CD8-positive, alpha-beta memory T cell (primary cell): ENCODE results near the gene UBE2QL1. TPM values are rescaled to one million over a fixed set of nuclear protein-coding genes. Genes with fewer than 3 reads are reported as not detected.

ENCODE experiments used
- CTCF ChIA-PET: fragments of 350-600 bp; sonication (Branson Sonifier 250); formaldehyde crosslinking; loops from one replicate; lab custom pipeline; 2021; ENCODE audit warnings: antibody characterized with exemption; lab: Charles Lee
- POLR2A ChIA-PET: fragments of 350-600 bp; sonication (Branson Sonifier 250); formaldehyde crosslinking; loops from one replicate; lab custom pipeline; 2021; ENCODE audit warnings: antibody characterized with exemption; lab: Charles Lee
- DNase-seq, 5 donors: peaks; one replicate each; pipeline versions ENCODE4 v3.0.0 to v3.0.0-alpha.2; 2020 to 2022; ENCODE audit warnings: mixed read lengths in 1 of 5
- H3K27ac ChIP-seq: one replicate; pipeline ENCODE4 v1.7.0; 2013; ENCODE audit warnings: low read depth, mild to moderate bottlenecking, low read length, moderate library complexity
- H3K27me3 ChIP-seq: 2 replicates; pipeline ENCODE4 v1.7.0; 2013; ENCODE audit warnings: low read length, mild to moderate bottlenecking; ENCODE audit not compliant: insufficient read depth, poor library complexity, severe bottlenecking
- H3K36me3 ChIP-seq: 2 replicates; pipeline ENCODE4 v1.7.0; 2013; ENCODE audit warnings: mild to moderate bottlenecking, low read length, moderate library complexity; ENCODE audit not compliant: insufficient read depth
- H3K4me1 ChIP-seq: 2 replicates; pipeline ENCODE4 v1.7.0; 2013; ENCODE audit warnings: mild to moderate bottlenecking, low read length, moderate library complexity; ENCODE audit not compliant: insufficient read depth
- H3K4me3 ChIP-seq: 2 replicates; pipeline ENCODE4 v1.7.0; 2013; ENCODE audit warnings: mild to moderate bottlenecking, low read length
- H3K9me3 ChIP-seq: 2 replicates; pipeline ENCODE4 v1.7.0; 2013; ENCODE audit warnings: mild to moderate bottlenecking, low read length
- H3K27ac Mint-ChIP-seq, 8 donors: one replicate each; pipeline ENCODE4 v1.8.0; 2020 to 2021; ENCODE audit warnings: mixed read lengths in 8 of 8, mild to moderate bottlenecking in 6 of 8, inconsistent platforms in 3 of 8, moderate library complexity in 3 of 8
- H3K27me3 Mint-ChIP-seq, 2 donors: one replicate each; pipeline ENCODE4 v1.8.0; 2020 to 2021; ENCODE audit warnings: mixed read lengths in 2 of 2, mild to moderate bottlenecking in 1 of 2, moderate library complexity in 1 of 2
- H3K36me3 Mint-ChIP-seq, 3 donors: one replicate each; pipeline ENCODE4 v1.8.0; 2020 to 2021; ENCODE audit warnings: mixed read lengths in 3 of 3, inconsistent platforms in 1 of 3, mild to moderate bottlenecking in 1 of 3
- H3K4me1 Mint-ChIP-seq, 3 donors: one replicate each; pipeline ENCODE4 v1.8.0; 2020 to 2021; ENCODE audit warnings: mixed read lengths in 3 of 3, inconsistent platforms in 1 of 3, mild to moderate bottlenecking in 1 of 3
- H3K4me3 Mint-ChIP-seq, 7 donors: one replicate each; pipeline ENCODE4 v1.8.0; 2020 to 2021; ENCODE audit warnings: mixed read lengths in 7 of 7, mild to moderate bottlenecking in 6 of 7, moderate library complexity in 4 of 7, inconsistent platforms in 2 of 7
- H3K9me3 Mint-ChIP-seq, 5 donors: one replicate each; pipeline ENCODE4 v1.8.0; 2020 to 2022; ENCODE audit warnings: mixed read lengths in 5 of 5, mild to moderate bottlenecking in 3 of 5, moderate library complexity in 2 of 5, inconsistent platforms in 1 of 5
- polyA plus RNA-seq: library from polyadenylated mRNA; unstranded; fragments of 300-500 nt; fragmentation: Illumina TruSeq; gene quantifications from one replicate; pipeline ENCODE4 v1.2.3, GENCODE V29; 2021
- total RNA-seq, 2 experiments: library from RNA; stranded (reverse); gene quantifications; one replicate each; pipeline ENCODE4 v1.2.3, GENCODE V29; 2021

UBE2QL1 gene
- total and polyA plus RNA-seq, 3 experiments from 2014 or later: not detected

GRCh38 chr5:6419340-6419852 is 29.3 kb upstream of the UBE2QL1 start:
- H3K4me3 Mint-ChIP-seq: no peak overlapping the region
- Histone ChIP-seq H3K36me3 (no peaks in the 10 kb centered on the region), H3K27ac (no peak overlapping the region), H3K4me3 (no peak overlapping the region), H3K4me1 (no peaks in the 10 kb centered on the region), H3K27me3 (no peaks in the 10 kb centered on the region), H3K9me3 (no peaks in the 10 kb centered on the region)
- DNase-seq: no peak
- POLR2A ChIA-PET: no interaction called here
- H3K27ac Mint-ChIP-seq: no peak overlapping the region
- H3K27me3 Mint-ChIP-seq: peaks cover 2 to 19% of the 10 kb centered on the region in 2 donors
- CTCF ChIA-PET: no interaction called here
- H3K36me3 Mint-ChIP-seq: no peaks in the 10 kb centered on the region
- no peaks in the 10 kb centered on the region for H3K4me1 Mint-ChIP-seq
- H3K9me3 Mint-ChIP-seq: no peaks in the 10 kb centered on the region

- Histone ChIP-seq H3K4me3 (no peak overlapping the region), H3K36me3 (no peaks in the 10 kb centered on the region), H3K27ac (no peak overlapping the region), H3K9me3 (no peaks in the 10 kb centered on the region), H3K27me3 (no peaks in the 10 kb centered on the region), H3K4me1 (no peaks in the 10 kb centered on the region)
- ChIA-PET CTCF (no interaction called here), POLR2A (no interaction called here)
- Mint-ChIP-seq H3K36me3 (no peaks in the 10 kb centered on the region), H3K4me1 (no peaks in the 10 kb centered on the region), H3K4me3 (no peak overlapping the region), H3K27me3 (peaks cover 9 to 36% of the 10 kb centered on the region in 2 donors), H3K27ac (no peak overlapping the region), H3K9me3 (peaks cover 0 to 2% (median 0%) of the 10 kb centered on the region in 5 donors)
- no peak for DNase-seq
Measured at GRCh38 chr5:6423327-6424109, 25.1 kb upstream of the UBE2QL1 start.

- H3K4me1 Mint-ChIP-seq: no peaks in the 10 kb centered on the region
- Histone ChIP-seq H3K27ac (no peak overlapping the region), H3K4me1 (no peaks in the 10 kb centered on the region), H3K27me3 (no peaks in the 10 kb centered on the region), H3K36me3 (no peaks in the 10 kb centered on the region), H3K9me3 (no peaks in the 10 kb centered on the region), H3K4me3 (no peak overlapping the region)
- peaks cover 9 to 33% of the 10 kb centered on the region in 2 donors for H3K27me3 Mint-ChIP-seq
- no peaks in the 10 kb centered on the region for H3K36me3 Mint-ChIP-seq
- H3K4me3 Mint-ChIP-seq: no peak overlapping the region
- H3K27ac Mint-ChIP-seq: no peak overlapping the region
- ChIA-PET POLR2A (no interaction called here), CTCF (no interaction called here)
- DNase-seq: no peak
- H3K9me3 Mint-ChIP-seq: peaks cover 0 to 3% (median 0%) of the 10 kb centered on the region in 5 donors
Measured at GRCh38 chr5:6424110-6424659, 24.5 kb upstream of the UBE2QL1 start.

DNA sequence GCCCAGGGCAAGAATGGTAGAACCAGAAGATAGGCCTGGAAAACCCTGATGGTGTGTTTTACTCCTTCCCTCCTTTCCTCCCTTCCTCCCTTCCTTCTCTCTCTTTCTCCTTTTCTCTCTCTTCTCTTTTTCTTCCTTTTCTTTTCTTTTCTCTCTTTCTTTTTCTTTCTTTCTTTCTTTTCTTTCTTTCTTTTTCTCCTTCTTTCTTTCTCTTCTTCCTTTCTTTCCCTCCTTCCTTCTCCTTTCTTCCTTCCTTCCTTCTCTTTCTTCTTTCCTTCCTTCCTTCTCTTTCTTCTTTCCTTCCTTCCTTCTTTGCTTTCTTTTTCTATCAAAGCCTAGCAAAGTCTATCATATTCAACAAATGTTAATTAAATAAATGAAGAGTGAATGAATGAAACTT is 24.0 kb upstream of the UBE2QL1 start:
- H3K36me3 Mint-ChIP-seq: no peaks in the 10 kb centered on the region
- POLR2A ChIA-PET: no interaction called here
- H3K27ac Mint-ChIP-seq: peak overlapping the region in 1 of 8 donors; percentile 14
- CTCF ChIA-PET: no interaction called here
- H3K27me3 Mint-ChIP-seq: peaks cover 9 to 34% of the 10 kb centered on the region in 2 donors
- no peaks in the 10 kb centered on the region for H3K27me3 ChIP-seq
- peaks cover 0 to 4% (median 0%) of the 10 kb centered on the region in 5 donors for H3K9me3 Mint-ChIP-seq
- no peak overlapping the region for H3K4me3 ChIP-seq
- no peak for DNase-seq
- no peaks in the 10 kb centered on the region for H3K9me3 ChIP-seq
- no peaks in the 10 kb centered on the region for H3K4me1 Mint-ChIP-seq
- no peaks in the 10 kb centered on the region for H3K36me3 ChIP-seq
- no peak overlapping the region for H3K4me3 Mint-ChIP-seq
- no peak overlapping the region for H3K27ac ChIP-seq
- H3K4me1 ChIP-seq: no peaks in the 10 kb centered on the region

GRCh38 chr5:6427694-6428093 is 21.0 kb upstream of the UBE2QL1 start:
- Mint-ChIP-seq H3K36me3 (no peaks in the 10 kb centered on the region), H3K27ac (no peak overlapping the region), H3K27me3 (peaks cover 9 to 42% of the 10 kb centered on the region in 2 donors), H3K4me1 (no peaks in the 10 kb centered on the region), H3K4me3 (no peak overlapping the region), H3K9me3 (peaks cover 0 to 4% (median 0%) of the 10 kb centered on the region in 5 donors)
- no peaks in the 10 kb centered on the region for H3K4me1 ChIP-seq
- no peak overlapping the region for H3K27ac ChIP-seq
- H3K4me3 ChIP-seq: no peak overlapping the region
- no peaks in the 10 kb centered on the region for H3K9me3 ChIP-seq
- H3K27me3 ChIP-seq: no peaks in the 10 kb centered on the region
- POLR2A ChIA-PET: no interaction called here
- no peak for DNase-seq
- H3K36me3 ChIP-seq: no peaks in the 10 kb centered on the region
- CTCF ChIA-PET: no interaction called here

GRCh38 chr5:6430418-6431028 is 18.1 kb upstream of the UBE2QL1 start:
- Histone ChIP-seq H3K4me1 (no peaks in the 10 kb centered on the region), H3K27me3 (no peaks in the 10 kb centered on the region), H3K4me3 (no peak overlapping the region), H3K9me3 (no peaks in the 10 kb centered on the region), H3K27ac (no peak overlapping the region), H3K36me3 (no peaks in the 10 kb centered on the region)
- no peak overlapping the region for H3K4me3 Mint-ChIP-seq
- no peaks in the 10 kb centered on the region for H3K36me3 Mint-ChIP-seq
- H3K27ac Mint-ChIP-seq: no peak overlapping the region
- no peak for DNase-seq
- peaks cover 9 to 57% of the 10 kb centered on the region in 2 donors for H3K27me3 Mint-ChIP-seq
- ChIA-PET POLR2A (no interaction called here), CTCF (no interaction called here)
- no peaks in the 10 kb centered on the region for H3K4me1 Mint-ChIP-seq
- H3K9me3 Mint-ChIP-seq: peaks cover 0 to 3% (median 0%) of the 10 kb centered on the region in 5 donors

DNA sequence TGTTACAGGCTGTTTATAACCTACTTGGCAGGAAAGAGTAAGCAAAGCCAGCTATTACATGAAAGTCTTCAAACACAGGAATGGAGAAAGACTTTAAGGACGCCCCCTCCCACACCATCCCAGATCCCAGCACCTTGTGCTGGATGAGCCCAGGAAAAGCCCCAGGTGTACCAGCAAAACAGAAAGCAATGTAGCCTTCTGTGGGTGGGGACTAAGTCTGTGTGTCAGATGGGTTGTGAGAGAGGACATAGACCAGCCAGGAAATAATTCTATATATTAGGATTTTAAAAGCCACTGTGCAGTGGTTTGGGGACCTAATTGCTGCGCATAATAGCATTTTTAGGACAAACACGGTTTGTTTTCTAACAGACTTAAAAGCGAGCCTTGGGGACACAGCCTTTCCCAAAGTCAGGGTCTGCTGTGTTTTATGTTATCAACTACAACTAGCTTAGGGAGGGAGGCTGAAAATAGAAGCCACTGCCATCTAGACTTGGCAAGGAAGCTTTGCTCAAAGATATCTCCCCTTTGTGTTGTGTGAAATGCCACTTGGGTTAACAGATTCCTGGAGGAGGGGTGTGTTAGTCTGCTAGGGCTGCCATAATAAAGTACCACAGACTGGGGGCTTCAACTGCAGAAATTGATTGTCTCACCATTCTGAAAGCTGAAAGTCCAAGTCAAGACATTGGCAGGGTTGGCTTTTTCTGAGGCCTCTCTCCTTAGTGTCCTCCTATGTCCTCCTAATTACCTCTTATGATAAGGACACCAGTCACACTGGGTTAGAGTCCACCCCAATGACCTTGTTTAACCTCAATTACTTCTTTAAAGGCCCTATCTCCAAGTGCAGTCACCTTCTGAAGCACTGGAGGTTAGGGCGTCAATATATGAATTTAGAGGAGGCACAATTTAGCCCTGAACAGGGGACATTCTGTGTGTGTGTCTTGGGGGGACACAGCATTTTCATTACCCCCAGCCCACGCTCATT is 17.2 kb upstream of the UBE2QL1 start:
- Histone ChIP-seq H3K27me3 (no peaks in the 10 kb centered on the region), H3K36me3 (no peaks in the 10 kb centered on the region), H3K4me3 (no peak overlapping the region), H3K4me1 (no peaks in the 10 kb centered on the region), H3K27ac (no peak overlapping the region), H3K9me3 (no peaks in the 10 kb centered on the region)
- Mint-ChIP-seq H3K36me3 (no peaks in the 10 kb centered on the region), H3K4me1 (no peaks in the 10 kb centered on the region), H3K27me3 (peaks cover 9 to 59% of the 10 kb centered on the region in 2 donors), H3K4me3 (no peak overlapping the region), H3K27ac (no peak overlapping the region), H3K9me3 (peaks cover 0 to 3% (median 0%) of the 10 kb centered on the region in 5 donors)
- ChIA-PET CTCF (no interaction called here), POLR2A (no interaction called here)
- DNase-seq: no peak
